Gastroesophageal sphincter (tissue), 4 donors: ENCODE measurements around the gene RIN2. TPM values are rescaled to one million over a fixed set of nuclear protein-coding genes. Genes with fewer than 3 reads are reported as not detected.

Source experiments
- ATAC-seq: fragments of 150-250 bp; one replicate; pipeline ENCODE4 v1.9.1; 2016; ENCODE audit warnings: mild to moderate bottlenecking, moderate library complexity
- H3K27ac ChIP-seq, 4 donors: fragments of 200-600 bp; sonication (generic) in 3 of 4; 1 replicate in 3 of 4; 2 replicates in 1 of 4; pipeline ENCODE4 v1.5.1; 2016 to 2019
- H3K27me3 ChIP-seq: fragments of 200-600 bp; sonication (generic); one replicate; pipeline ENCODE4 v1.5.1; 2019
- H3K36me3 ChIP-seq, 2 donors: fragments of 200-600 bp; sonication (generic); one replicate each; pipeline ENCODE4 v1.5.1; 2019; ENCODE audit warnings: control low read depth in 1 of 2
- H3K4me1 ChIP-seq, 3 donors: fragments of 200-600 bp; sonication (generic); 1 replicate in 2 of 3; 2 replicates in 1 of 3; pipeline ENCODE4 v1.5.1; 2016 to 2019; ENCODE audit warnings: control low read depth in 2 of 3
- H3K4me3 ChIP-seq, 2 donors: fragments of 200-600 bp; sonication (generic); one replicate each; pipeline ENCODE4 v1.5.1; 2019; ENCODE audit warnings: mild to moderate bottlenecking in 1 of 2, moderate library complexity in 1 of 2
- H3K9me3 ChIP-seq, 3 donors: fragments of 200-600 bp; sonication (generic); one replicate each; pipeline ENCODE4 v1.5.1; 2017 to 2019; ENCODE audit warnings: control low read depth in 2 of 3
- CTCF ChIP-seq, 4 experiments: fragments of 200-600 bp in 2 of 4; fragments of 450-650 bp in 2 of 4; sonication (generic) in 1 of 4; IDR thresholded peaks; one replicate each; pipeline ENCODE4 v1.5.1; 2017 to 2019; ENCODE audit warnings: antibody characterized with exemption in 4 of 4, mild to moderate bottlenecking in 2 of 4, moderate library complexity in 2 of 4
- EP300 ChIP-seq: sonication (generic); formaldehyde crosslinking; IDR thresholded peaks from one replicate; pipeline ENCODE4 v1.6.1; 2017; ENCODE audit warnings: antibody characterized with exemption, mild to moderate bottlenecking
- POLR2A ChIP-seq, 2 donors: fragments of 450-650 bp; IDR thresholded peaks; one replicate each; pipeline ENCODE4 v1.6.1; 2017; ENCODE audit warnings: antibody characterized with exemption in 2 of 2, mild to moderate bottlenecking in 2 of 2, moderate library complexity in 1 of 2
- POLR2AphosphoS5 ChIP-seq: sonication (generic); formaldehyde crosslinking; IDR thresholded peaks from one replicate; pipeline ENCODE4 v1.6.1; 2017; ENCODE audit warnings: antibody characterized with exemption
- WGBS, 2 donors: methylation state at CpG; one replicate each; pipeline ENCODE4 v1.1.5; 2018; ENCODE audit warnings: low coverage in 1 of 2; 5-methylcytosine and 5-hydroxymethylcytosine counted together
- total RNA-seq, 4 donors: library from RNA; depleted of rRNA; stranded (reverse); fragments of >200 nt; gene quantifications; one replicate each; pipeline ENCODE4 v1.1.0, GENCODE V29; 2016

RIN2 gene
- total RNA-seq, 4 donors from 2014 or later = 44.7 to 89.5 (median 54.8) TPM

GRCh38 chr20:19789446-19789845 is 31.4 kb downstream of the RIN2 start:
- peaks cover 7 to 27% (median 25%) of the 10 kb centered on the region in 3 donors for H3K4me1 ChIP-seq
- 68 to 75% methylated on average over 2 of the region's 2 CpGs for WGBS, 2 donors
- TF ChIP-seq CTCF (IDR thresholded peaks at IDR 0.05) (no peak), POLR2AphosphoS5 (no peak), EP300 (no peak), POLR2A (IDR thresholded peaks at IDR 0.05) (no peak)
- no peak overlapping the region for H3K27ac ChIP-seq
- no peaks in the 10 kb centered on the region for H3K36me3 ChIP-seq
- ATAC-seq = no peak
- no peaks in the 10 kb centered on the region for H3K27me3 ChIP-seq
- no peak overlapping the region for H3K4me3 ChIP-seq
- peaks cover 0 to 7% (median 0%) of the 10 kb centered on the region in 3 donors for H3K9me3 ChIP-seq

GRCh38 chr20:19791887-19792286 is 33.8 kb downstream of the RIN2 start:
- Histone ChIP-seq H3K9me3 (peaks cover 0 to 7% (median 0%) of the 10 kb centered on the region in 3 donors), H3K36me3 (no peaks in the 10 kb centered on the region), H3K27me3 (no peaks in the 10 kb centered on the region), H3K27ac (no peak overlapping the region), H3K4me3 (no peak overlapping the region), H3K4me1 (peaks cover 0 to 2% (median under 1%) of the 10 kb centered on the region in 3 donors)
- TF ChIP-seq POLR2AphosphoS5 (no peak), POLR2A (IDR thresholded peaks at IDR 0.05) (no peak), CTCF (IDR thresholded peaks at IDR 0.05) (no peak), EP300 (no peak)
- no peak for ATAC-seq
- WGBS, 2 donors = 100% methylated on average over 1 to 2 of the region's 2 CpGs

- TF ChIP-seq CTCF (IDR thresholded peaks at IDR 0.05) = no peak
- TF ChIP-seq POLR2AphosphoS5 = no peak
- TF ChIP-seq POLR2A (IDR thresholded peaks at IDR 0.05) = no peak
- no peak for TF ChIP-seq EP300
- Histone ChIP-seq H3K27me3 (no peaks in the 10 kb centered on the region), H3K9me3 (peaks cover 0 to 4% (median 0%) of the 10 kb centered on the region in 3 donors), H3K36me3 (no peaks in the 10 kb centered on the region), H3K4me3 (no peak overlapping the region), H3K27ac (no peak overlapping the region), H3K4me1 (no peaks in the 10 kb centered on the region)
- 96 to 100% methylated on average over 1 to 2 of the region's 2 CpGs for WGBS, 2 donors
- ATAC-seq = no peak
Observed at GRCh38 chr20:19793716-19794115, 35.7 kb downstream of the RIN2 start.

GRCh38 chr20:19794941-19795340 is 36.9 kb downstream of the RIN2 start:
- peaks cover 0 to 7% of the 10 kb centered on the region in 2 donors for H3K36me3 ChIP-seq
- no peaks in the 10 kb centered on the region for H3K27me3 ChIP-seq
- ATAC-seq = no peak
- H3K27ac ChIP-seq = no peak overlapping the region
- no peaks in the 10 kb centered on the region for H3K4me1 ChIP-seq
- no peak overlapping the region for H3K4me3 ChIP-seq
- WGBS, 2 donors = 73% methylated on average over 5 of the region's 5 CpGs; no CpG with 5 or more reads in 1 of the 2 donors
- H3K9me3 ChIP-seq = no peaks in the 10 kb centered on the region
- TF ChIP-seq CTCF (IDR thresholded peaks at IDR 0.05) = no peak
- no peak for TF ChIP-seq POLR2A (IDR thresholded peaks at IDR 0.05)
- no peak for TF ChIP-seq POLR2AphosphoS5
- no peak for TF ChIP-seq EP300

- ATAC-seq = no peak
- H3K9me3 ChIP-seq = no peaks in the 10 kb centered on the region
- WGBS, 2 donors = 70 to 90% methylated on average over 3 to 5 of the region's 5 CpGs
- no peak overlapping the region for H3K27ac ChIP-seq
- H3K27me3 ChIP-seq = no peaks in the 10 kb centered on the region
- TF ChIP-seq POLR2AphosphoS5 (no peak), EP300 (no peak), POLR2A (IDR thresholded peaks at IDR 0.05) (no peak), CTCF (IDR thresholded peaks at IDR 0.05) (no peak)
- H3K36me3 ChIP-seq = peaks cover 0 to 40% of the 10 kb centered on the region in 2 donors
- no peak overlapping the region for H3K4me3 ChIP-seq
- no peaks in the 10 kb centered on the region for H3K4me1 ChIP-seq
Observed at GRCh38 chr20:19799325-19799724, 41.3 kb downstream of the RIN2 start.
